ENCODE results near the gene DIPK1B.

- TF ChIP-seq CTCF (IDR thresholded peaks at IDR 0.05) (no peak), EP300 (IDR thresholded peaks at IDR 0.05) (no peak), POLR2A (IDR thresholded peaks at IDR 0.05) (no peak)
Observed at GRCh38 chr9:136721339-136722092, 9.1 kb downstream of the DIPK1B start.
